Measurements from ENCODE around the gene UBAC1.
A peak's percentile ranks its signal among the peaks of the same experiment; 100 is the strongest.

GRCh38 chr9:135976944-135977343, 15.8 kb upstream of the UBAC1 start:
- TF ChIP-seq, protein P1, sequence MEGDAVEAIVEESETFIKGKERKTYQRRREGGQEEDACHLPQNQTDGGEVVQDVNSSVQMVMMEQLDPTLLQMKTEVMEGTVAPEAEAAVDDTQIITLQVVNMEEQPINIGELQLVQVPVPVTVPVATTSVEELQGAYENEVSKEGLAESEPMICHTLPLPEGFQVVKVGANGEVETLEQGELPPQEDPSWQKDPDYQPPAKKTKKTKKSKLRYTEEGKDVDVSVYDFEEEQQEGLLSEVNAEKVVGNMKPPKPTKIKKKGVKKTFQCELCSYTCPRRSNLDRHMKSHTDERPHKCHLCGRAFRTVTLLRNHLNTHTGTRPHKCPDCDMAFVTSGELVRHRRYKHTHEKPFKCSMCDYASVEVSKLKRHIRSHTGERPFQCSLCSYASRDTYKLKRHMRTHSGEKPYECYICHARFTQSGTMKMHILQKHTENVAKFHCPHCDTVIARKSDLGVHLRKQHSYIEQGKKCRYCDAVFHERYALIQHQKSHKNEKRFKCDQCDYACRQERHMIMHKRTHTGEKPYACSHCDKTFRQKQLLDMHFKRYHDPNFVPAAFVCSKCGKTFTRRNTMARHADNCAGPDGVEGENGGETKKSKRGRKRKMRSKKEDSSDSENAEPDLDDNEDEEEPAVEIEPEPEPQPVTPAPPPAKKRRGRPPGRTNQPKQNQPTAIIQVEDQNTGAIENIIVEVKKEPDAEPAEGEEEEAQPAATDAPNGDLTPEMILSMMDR (IDR thresholded peaks at IDR 0.05; ENCODE audit: low read depth, low read length) = no peak
- TF ChIP-seq POLR2A (IDR thresholded peaks at IDR 0.05; ENCODE audit: extremely low read depth, insufficient read length) = no peak
- TF ChIP-seq, protein P2, sequence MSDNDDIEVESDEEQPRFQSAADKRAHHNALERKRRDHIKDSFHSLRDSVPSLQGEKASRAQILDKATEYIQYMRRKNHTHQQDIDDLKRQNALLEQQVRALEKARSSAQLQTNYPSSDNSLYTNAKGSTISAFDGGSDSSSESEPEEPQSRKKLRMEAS (IDR thresholded peaks at IDR 0.05; ENCODE audit: low read depth, low read length) = no peak
- peak; percentile 46; the same call in 1 of the 2 replicates for TF ChIP-seq MYC (IDR thresholded peaks at IDR 0.05; ENCODE audit: low read depth, low read length)
